SW 1271 (cell line): Measurements from ENCODE around the gene ISG20.
A peak's percentile ranks its signal among the peaks of the same experiment; 100 is the strongest.
"Not testable (repeated sequence)": the region's sequence is repeated elsewhere in the genome, so short reads cannot be mapped to it uniquely, and the experiment has no call there.

ENCODE experiments used
- DNase-seq, 2 experiments: peaks; one replicate each; lab custom pipeline; 2025; lab: John Stamatoyannopoulos, UW

The ISG20 gene

DNA sequence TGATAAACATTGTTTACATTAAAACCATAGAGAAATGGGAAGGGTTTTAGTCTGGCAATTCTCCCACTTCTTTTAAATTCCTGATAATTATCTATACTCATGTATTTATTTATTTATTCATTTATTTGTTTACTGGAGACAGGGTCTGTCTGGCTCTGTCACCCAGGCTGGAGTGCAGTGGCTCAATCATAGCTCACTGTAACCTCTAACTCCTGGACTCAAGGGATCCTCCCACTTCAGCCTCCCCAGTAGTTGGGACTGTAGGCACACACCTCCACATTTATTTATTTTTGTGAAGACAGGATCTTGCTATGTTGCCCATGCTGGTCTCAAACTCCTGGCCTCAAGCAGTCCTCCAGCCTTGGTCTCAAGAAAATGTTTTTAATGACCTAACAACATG lies 20.1 kb upstream of the ISG20 start:
- DNase-seq = no peak

GRCh38 chr15:88619796-88620195 lies 19.0 kb upstream of the ISG20 start:
- no peak for DNase-seq

DNA sequence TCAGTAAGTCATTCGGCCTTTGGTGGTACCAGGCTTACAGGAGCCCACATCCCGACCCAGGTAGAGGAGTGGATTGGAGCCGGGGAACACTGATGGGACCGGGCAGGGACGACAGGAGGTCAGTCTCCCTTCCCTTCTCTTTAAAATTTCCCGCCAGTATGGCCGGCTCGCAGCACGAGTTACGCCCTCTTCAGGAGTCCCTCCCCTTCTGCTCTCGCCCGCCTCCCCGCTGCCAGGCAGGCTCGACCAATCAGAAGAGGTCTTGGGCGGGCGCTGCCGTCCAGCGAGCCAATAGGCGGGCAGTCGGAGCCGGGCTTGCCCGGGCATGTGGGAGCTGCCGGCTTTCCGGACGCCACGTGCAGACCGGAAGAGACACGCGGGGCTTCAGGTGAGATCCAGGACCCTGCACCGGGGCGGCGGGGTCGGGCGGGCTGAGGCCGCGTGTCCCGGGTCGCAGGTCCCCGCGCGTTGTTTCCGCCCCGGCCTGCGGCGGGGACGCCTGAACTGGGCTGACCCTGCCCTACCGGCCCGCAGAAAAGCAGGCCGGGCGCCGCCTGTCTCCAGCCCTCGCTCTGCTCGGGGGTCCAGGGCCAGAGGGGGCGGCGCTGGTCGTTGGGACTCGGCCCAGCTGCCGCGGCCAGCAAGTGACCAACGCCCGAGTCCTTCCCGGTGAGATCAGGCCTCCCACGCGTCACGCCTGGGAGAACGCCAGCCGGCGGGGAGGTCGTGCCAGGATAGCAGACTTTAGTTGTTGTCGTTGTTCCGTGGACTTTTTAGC lies 17.6 kb upstream of the ISG20 start, which contains the start of gene AEN:
AEN (plus strand) TSS at position 346 of the 778 bp plus-strand sequence. CDS start 4,870 bp downstream, outside the sequence.
- peak; percentile 94 to 95 for DNase-seq

DNA sequence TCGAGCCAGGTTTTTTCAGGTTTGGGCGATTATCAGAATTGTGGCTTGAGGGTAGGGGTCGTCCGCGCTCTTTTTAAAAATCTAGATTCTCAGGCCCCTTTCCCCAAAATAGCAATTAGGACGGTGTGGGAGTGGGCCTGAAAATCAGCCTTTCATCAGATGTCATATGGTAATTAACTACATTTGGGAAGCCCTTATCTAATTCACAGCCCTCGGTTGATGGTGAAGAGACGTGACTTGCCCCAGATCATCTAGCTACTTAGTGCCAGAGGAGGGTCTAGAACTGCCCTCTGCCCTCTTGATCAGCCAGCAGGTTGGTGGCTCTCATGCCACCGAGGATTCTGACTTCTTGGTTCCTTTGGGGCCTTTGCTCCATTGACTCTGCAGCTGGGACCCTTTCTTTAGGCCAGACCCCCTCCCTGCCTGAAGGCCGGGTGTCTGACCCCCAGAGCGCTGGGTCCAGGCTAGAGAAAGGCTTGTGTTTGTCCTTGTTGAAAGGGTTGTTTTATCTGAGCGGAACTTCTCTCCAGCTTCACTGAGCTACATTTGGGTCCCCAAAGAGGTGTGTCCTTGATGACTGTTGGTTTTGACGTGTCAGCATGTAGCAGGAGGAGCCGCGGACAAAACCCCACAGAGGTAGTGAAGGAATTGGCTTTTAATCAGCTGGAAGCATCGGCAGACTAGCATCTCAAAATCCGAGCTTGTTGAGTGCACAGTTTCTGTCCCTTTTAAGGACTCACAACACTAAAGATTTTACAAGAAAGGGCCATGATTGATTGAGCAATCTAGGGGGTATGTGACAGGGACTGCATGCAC lies 16.8 kb upstream of the ISG20 start:
- peak; percentile 66 to 77 for DNase-seq

DNA sequence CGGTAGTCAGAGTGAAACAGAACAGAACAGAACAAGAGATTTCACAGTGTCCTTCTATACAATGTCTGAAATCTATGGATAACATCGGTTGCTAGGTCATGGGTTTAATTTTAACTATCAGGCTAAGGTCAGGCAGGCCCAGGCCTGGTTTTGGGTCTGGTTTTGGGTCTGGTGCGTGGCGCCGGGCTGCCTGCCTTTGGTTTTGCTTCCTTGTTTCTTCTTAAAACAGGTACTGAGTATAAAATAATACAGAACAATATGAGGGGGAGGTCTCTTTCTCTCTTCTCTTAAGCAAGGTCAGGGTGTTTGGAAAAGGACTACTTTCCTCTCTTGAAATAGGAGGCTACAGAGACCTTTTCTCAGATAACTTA lies 16.2 kb upstream of the ISG20 start:
- no peak for DNase-seq

DNA sequence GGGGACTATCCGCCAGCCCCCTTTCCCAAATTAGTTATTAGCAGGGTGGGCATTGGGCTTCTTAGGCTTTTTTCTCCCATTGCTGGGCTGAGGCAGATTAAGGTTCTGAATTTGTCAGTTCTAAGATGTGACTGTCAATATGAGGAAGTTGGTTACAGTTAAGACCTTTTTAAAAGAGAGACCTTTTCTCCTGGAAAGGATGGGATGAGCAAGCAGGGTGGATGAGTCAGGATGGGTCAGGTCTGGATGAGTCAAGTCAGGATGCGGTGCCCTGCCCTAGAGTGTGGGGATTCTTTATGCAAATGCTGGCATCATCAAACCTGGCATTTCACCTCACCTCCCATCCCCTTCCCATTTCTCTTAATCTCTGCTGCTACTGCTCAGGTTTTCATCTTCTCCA lies 15.8 kb upstream of the ISG20 start:
- peak; percentile 74 to 91 for DNase-seq

DNA sequence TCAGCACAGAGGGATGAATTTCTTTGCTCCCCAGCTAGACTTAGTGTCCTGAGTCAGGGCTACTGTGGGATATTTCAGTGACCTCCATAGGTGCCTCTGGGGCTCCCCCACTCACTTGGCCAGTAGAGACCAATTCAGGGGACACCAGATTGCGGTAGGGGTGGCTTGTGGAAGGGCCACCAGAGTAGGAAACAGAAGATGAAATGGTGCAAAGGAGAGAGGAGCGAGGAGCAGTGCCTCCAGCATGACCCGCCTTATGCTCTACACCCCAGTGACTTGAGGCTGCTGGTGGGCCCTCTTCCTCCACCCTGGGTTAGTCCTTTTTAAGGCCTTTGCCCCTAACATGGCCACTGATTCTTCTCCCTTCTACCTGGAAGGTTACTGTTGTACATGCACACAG lies 15.2 kb upstream of the ISG20 start:
- DNase-seq = no peak

DNA sequence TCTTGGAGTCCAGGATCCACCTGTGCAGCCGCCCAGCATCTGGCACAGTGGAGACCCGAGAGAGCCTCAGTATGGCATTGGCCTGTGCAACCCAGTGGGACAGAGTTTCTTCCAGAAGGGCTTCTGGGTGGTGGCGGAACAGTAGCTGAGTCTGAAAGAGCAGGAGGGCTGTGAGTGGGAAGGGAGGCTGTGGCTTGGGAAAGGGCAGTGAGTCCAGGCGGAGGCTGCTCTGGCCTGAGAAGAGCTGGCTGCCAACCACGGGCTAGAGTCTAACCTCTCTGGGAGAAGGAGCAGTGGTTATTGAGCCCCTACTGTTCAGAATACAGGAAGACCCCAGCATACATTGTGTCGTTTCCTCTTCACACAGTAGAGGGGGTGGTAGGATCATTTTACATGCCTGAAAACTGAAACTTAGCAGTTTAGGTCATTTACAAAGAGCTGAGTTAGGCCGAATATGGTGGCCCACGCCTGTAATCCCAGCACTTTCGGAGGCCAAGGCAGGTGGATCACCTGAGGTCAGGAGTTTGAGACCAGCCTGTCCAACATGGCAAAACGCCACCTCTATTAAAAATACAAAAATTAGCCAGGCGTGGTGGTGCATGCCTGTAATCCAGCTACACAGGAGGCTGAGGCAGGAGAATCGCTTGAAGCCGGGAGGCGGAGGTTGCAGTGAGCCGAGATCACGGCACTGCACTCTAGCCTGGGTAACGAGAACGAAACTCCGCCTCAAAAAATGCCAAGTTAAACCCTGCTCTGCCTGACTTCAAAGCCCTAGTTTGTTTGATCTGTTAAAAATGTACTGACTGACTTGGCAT lies 14.5 kb upstream of the ISG20 start:
- no peak for DNase-seq

DNA sequence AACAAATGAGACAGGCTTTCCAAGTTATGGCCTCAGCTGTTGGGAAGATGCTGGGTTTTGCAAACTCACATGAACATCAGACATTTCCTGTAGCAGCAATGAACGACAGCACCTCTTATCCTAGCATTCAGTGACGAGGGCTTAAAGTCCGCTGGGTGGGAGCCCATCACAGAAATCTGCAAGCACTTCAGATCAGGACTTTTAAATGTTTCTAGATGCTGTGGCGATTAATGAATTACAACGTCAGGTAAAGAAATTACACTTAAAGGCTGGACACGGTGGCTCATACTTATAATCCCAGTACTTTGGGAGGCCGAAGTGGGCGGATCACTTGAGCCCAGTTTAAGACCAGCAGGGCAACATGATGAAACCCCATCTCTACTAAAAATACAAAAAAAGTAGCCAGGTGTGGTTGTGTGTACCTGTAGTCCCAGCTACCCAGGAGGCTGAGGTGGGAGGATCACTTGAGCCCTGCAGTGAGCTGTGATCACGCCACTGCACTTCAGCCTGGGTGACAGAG lies 13.8 kb upstream of the ISG20 start:
- DNase-seq = no peak

DNA sequence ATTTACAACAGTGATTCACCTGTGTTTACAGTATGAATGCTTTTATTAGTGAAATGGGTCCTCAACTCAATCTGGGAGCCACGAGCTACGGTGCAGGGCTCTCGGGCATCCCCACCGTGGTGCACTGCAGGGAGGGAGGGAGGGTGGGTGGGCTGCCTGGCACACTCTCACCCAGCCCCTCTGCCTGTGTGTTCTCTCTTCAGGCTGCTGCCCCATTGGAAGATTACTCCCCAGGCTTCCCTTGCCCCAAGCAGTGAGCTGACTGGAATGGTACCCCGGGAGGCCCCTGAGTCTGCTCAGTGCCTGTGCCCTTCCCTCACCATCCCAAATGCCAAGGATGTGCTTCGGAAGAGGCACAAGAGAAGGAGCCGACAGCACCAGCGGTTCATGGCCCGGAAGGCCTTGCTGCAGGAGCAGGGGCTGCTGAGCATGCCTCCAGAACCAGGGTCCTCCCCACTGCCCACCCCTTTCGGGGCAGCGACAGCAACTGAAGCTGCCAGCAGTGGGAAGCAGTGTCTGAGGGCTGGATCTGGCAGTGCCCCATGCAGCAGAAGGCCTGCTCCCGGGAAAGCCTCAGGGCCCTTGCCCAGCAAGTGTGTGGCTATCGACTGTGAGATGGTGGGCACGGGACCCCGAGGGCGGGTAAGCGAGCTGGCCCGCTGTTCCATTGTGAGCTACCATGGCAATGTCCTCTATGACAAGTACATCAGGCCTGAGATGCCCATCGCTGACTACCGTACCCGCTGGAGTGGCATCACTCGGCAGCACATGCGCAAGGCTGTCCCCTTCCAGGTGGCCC lies 12.7 kb upstream of the ISG20 start:
- DNase-seq = no peak

- no peak for DNase-seq
Measured at GRCh38 chr15:88627463-88627862, 11.4 kb upstream of the ISG20 start.

DNA sequence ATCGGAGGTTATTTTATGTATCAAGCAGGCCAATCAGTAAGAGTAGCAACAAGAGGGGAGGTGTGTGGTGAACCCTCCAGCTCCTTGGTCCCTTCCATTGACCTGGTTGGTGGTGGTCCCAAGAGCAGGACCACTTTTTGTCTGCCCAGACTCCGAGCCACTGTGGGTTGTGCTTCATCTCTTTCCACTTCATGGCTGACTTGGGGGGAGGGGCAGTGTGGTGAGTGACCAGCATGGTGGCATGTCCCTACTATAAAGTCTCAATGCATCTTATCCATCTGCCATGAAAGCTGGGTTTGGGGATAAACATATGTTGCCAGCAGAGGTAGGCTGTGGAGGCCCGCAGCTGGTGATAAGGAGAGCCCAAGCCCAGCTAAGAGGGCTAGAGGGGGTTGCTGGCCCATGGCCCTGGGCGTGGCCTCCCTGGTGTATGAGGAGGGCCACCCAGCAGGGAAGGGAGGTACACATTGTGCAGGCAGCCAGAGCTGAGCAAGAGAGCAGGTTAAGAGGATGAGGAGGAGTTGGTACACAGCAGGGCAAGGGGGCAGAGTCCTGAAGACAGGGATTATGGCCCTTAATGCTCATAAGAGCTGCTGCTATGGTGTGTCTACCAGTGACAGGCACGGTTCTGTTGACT lies 10.7 kb upstream of the ISG20 start:
- DNase-seq = no peak

DNA sequence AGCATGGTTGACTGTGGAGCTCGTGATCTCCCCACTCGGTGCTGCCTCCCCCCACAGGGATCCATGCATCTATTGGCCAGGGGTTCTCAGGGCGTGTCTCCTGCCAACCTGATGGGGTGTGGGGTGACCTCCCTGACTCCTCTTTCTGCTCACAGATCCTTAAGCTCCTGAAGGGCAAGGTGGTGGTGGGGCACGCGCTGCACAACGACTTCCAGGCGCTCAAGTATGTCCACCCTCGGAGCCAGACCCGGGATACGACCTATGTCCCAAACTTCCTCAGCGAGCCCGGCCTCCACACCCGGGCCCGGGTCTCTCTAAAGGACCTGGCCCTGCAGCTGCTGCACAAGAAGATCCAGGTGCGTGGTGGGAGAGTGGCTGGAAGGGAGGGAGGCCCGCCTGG lies 9.7 kb upstream of the ISG20 start:
- DNase-seq = no peak

DNA sequence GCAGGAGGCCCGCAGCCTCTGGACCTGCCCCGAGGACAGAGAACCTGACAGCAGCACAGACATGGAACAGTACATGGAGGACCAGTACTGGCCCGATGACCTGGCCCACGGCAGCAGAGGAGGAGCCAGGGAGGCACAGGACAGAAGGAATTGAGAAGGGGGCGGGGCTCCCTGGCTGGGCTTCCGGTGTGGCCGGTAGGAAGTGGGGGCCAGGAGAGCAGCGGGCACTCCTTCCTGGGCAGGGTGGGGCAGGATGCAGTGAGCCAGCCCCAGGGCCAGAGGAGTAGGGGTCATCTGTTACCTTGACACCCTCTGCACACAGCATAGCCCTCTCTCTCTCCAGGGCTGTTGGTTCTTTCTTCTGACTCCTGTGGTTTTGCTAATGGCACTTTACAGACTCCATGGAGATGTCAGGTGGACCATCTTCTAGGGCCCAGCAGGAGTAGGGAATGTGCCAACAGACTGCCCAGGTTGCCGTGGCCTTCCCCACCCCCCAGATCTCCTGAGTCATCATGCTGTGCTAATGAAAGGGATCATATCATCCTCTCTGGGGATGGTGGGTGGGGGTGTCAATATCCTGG lies 8.6 kb upstream of the ISG20 start:
- DNase-seq = peak in 1 of 2 experiments; percentile 43

DNA sequence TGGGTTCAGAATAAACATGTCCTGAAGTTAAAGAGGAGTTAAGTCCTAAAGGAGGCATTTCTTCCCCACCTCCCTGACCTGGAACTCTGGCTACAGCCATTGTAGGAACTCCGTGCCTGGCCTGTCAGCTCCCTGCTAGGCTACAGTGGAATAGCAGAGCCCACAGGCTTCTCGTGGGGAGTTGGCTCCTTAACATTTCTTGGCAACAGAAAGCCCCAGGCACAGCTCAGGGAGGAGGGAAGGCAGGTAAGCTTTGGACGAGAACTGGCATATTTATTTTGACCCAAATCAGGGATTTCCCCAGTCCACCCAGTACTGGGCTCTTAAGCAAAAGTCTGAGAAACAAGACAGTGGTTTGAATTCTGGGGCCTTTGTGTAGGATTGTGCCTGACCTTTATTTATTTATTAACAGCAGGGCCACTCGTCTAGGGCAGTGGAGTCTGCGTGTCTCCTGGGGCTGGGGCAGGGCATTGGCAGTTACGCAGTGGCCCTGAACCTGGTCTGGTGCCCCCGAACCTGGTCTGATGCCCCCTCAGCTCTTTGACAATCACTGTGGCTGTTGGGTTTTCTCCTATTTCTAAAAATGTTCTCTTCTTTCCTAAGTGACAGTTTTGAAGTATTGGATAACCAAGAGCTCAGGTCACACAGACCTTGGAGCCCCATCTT lies 7.9 kb upstream of the ISG20 start:
- no peak for DNase-seq

- no peak for DNase-seq
Measured at GRCh38 chr15:88631464-88632028, 7.3 kb upstream of the ISG20 start.

DNA sequence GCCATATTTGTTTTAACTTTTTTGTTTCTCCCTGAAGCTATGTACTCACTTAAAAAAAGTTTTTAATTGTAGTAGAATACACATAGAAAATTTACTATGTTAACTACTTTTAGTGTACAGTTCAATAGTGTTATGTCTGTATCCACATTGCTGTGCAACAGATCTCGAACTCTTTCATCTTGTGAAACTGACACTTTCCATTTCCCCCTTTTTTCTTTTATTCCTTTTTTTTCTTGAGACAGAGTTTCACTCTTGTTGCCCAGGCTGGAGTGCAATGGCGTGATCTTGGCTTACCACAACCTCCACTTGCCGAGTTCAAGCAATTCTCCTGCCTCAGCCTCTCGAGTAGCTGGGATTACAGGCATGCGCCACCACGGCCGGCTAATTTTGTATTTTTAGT lies 6.0 kb upstream of the ISG20 start:
- not testable (repeated sequence) for DNase-seq

DNA sequence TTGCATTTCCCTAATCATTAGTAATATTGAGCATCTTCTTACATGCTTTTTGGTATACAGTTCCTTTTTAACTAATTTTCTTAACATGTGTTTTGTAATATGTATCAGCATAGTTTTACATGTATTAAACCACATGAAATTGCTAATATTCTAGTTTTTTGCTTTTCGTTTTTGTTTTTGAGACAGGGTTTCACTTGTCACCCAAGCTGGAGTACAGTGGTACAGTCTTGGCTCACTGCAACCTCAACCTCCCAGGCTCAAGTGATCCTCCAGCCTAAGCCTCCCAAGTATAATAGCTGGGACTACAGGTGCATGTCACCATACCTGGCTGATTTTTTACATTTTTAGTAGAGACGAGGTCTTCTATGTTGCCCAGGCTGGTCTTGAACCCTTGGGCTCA lies 4.4 kb upstream of the ISG20 start:
- no peak for DNase-seq

DNA sequence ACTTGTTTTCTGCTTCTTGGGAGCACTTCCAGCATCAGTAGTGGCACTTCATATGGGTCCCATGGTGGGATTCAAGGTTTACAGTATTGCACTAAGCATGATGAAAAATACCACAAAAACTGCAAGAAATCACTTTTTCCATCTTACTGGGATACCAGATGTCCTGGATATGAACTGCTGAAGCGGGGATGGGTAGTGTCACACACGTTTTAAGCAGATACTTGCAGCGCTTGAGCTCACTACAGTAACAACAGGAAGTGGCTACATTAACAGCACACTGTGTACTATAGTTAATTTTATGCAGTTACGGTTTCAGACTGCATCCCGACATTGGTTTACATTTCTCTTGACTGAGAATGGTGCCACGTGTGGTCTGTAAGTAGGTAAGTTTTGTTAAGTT lies 3.5 kb upstream of the ISG20 start:
- DNase-seq = no peak

DNA sequence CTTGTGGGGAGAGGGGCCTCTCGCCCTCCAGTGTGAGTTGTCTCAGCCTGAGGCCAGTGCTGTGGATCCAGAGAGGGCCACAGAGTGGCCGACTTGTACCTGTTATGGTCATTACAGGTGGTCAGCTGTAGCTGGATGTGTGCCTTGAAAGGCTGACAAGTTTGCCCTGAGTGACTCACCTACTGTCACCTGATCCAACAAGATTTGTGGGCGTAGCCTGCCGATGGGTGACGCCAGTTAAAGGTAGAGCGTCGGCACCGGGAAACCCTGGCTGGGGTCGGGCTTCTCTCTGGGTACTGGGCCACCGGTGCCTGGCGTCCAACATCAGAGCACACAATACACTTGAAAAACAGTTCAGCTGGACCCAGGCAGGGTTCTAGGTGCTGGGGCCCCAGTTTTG lies 2.8 kb upstream of the ISG20 start:
- no peak for DNase-seq
